Heart left ventricle (tissue), 16 donors: ENCODE measurements around the gene PHF24. TPM values are rescaled to one million over a fixed set of nuclear protein-coding genes. Genes with fewer than 3 reads are reported as not detected.

Experiments
- ATAC-seq, 4 donors: fragments of 200-7000 bp; cut with Tn5 transposase; one replicate each; pipeline ENCODE4 v1.9.1; 2020 to 2022; ENCODE audit warnings: moderate library complexity in 4 of 4, mild to moderate bottlenecking in 3 of 4, moderate number of reproducible peaks in 1 of 4
- DNase-seq, 5 donors: peaks; one replicate each; pipeline ENCODE4 v3.0.0-alpha.2; 2020
- H3K27ac ChIP-seq, 12 donors: fragments of 200-600 bp; sonication (generic) in 4 of 12; one replicate each; pipeline versions ENCODE4 v1.5.0 to v1.8.0; 2016 to 2022; ENCODE audit warnings: mild to moderate bottlenecking in 2 of 12
- H3K27me3 ChIP-seq, 9 donors: fragments of 200-600 bp; sonication (generic) in 2 of 9; one replicate each; pipeline versions ENCODE4 v1.5.1 to v1.8.0; 2016 to 2022; ENCODE audit warnings: mild to moderate bottlenecking in 3 of 9
- H3K36me3 ChIP-seq, 9 donors: fragments of 200-600 bp; sonication (generic) in 2 of 9; one replicate each; pipeline versions ENCODE4 v1.5.0 to v1.8.0; 2018 to 2022; ENCODE audit warnings: mild to moderate bottlenecking in 2 of 9
- H3K4me1 ChIP-seq, 12 donors: fragments of 200-600 bp; sonication (generic) in 4 of 12; one replicate each; pipeline versions ENCODE4 v1.5.0 to v1.8.0; 2016 to 2022; ENCODE audit warnings: mild to moderate bottlenecking in 3 of 12
- H3K4me3 ChIP-seq, 12 donors: fragments of 200-600 bp; sonication (generic) in 4 of 12; one replicate each; pipeline versions ENCODE4 v1.5.0 to v1.8.0; 2017 to 2022; ENCODE audit warnings: mild to moderate bottlenecking in 9 of 12, moderate library complexity in 4 of 12
- H3K9me3 ChIP-seq, 12 donors: fragments of 200-600 bp; sonication (generic) in 4 of 12; one replicate each; pipeline versions ENCODE4 v1.5.0 to v1.8.0; 2016 to 2022; ENCODE audit warnings: mild to moderate bottlenecking in 1 of 12
- POLR2A ChIP-seq, 2 donors: fragments of 450-650 bp; IDR thresholded peaks; one replicate each; pipeline ENCODE4 v1.6.1; 2017; ENCODE audit warnings: antibody characterized with exemption in 2 of 2, mild to moderate bottlenecking in 2 of 2, moderate library complexity in 2 of 2
- WGBS, 4 donors: extraction: QIAGEN DNeasy Blood & Tissue Kit in 2 of 4; methylation state at CpG; one replicate each; pipeline versions ENCODE4 v1.1.5 to v1.1.7; 2013 to 2018; 5-methylcytosine and 5-hydroxymethylcytosine counted together
- intact Hi-C, 10 donors: fragments of 100-400 bp; cut with DNase I; formaldehyde crosslinking; loops; one replicate each; pipeline versions ENCODE4 v1.11.1 to v1.14.2; 2022
- long read RNA-seq, 3 donors: library from polyadenylated mRNA; unstranded; transcript quantifications; one replicate each; pipeline ENCODE4 v2.0.0, GENCODE V29; 2020 to 2021
- polyA plus RNA-seq, 2 donors: library from polyadenylated mRNA; stranded (reverse); fragments of 200-250 nt; gene quantifications; one replicate each; pipeline ENCODE4 v1.2.3, GENCODE V29; 2013
- total RNA-seq, 9 donors: library from RNA; depleted of rRNA in 2 of 9; stranded (reverse); fragments of >200 nt in 2 of 9; fragmentation: NEBNext Ultra II Directional in 3 of 9; extraction: Animal tissue kit (Norgen Biotek cat#: 25700) in 3 of 9; gene quantifications; one replicate each; pipeline versions ENCODE4 v1.1.0 to v1.2.4, GENCODE V29; 2016 to 2023
- TF ChIP-seq, protein P1 (sequence below), 12 donors: fragments of 200-600 bp; sonication (generic) in 4 of 12; IDR thresholded peaks; one replicate each; pipeline versions ENCODE4 v1.5.0 to v1.8.0; 2018 to 2022; ENCODE audit warnings: antibody characterized with exemption in 12 of 12, mild to moderate bottlenecking in 5 of 12
- donor health status: ischemic (EF 13 %, LVEDD 7.1; RV severe dilation, severe dysfunction).
- donor health status: healthy with polysubstance abuse.
- donor health status: DM: no; HTN: yes; CAD: no.
- donor health status: DM: no; HTN: no; CAD: no.
- donor health status: ischemic (EF 25% LVEDD 6.9; RV normal size, moderate dysfunction).
- donor health status: ischemic (EF 25% LVEDD 5.7; RV mildly dilated, moderate dysfunction).
- donor health status: healthy.
- donor health status: DM: yes; HTN: yes; CAD: no.
- donor health status: ischemic (EF 35%, LVEDD 5.7; RV mildly dilated, moderate dysfunction).
- donor health status: nonischemic (EF 11% LVEDD 7.7; RV severe dilation, severe dysfunction).
- donor health status: DM: yes; HTN: yes; CAD: no.
- donor health status: PGD.
- donor health status: ischemic (EF 29% LVEDD 5.4; RV normal size, mild dysfunction).
- donor health status: nonischemic (EF 23%, LVEDD 6.1; RV moderate dilation, normal function).

Gene PHF24
- total RNA-seq, result 1 to 10 TPM in 1 of 9 donors, under 1 TPM in 7, not detected in 1; 0.07 to 2.2 (median 0.35) TPM
- under 1 TPM; 0.06 to 0.11 TPM for polyA plus RNA-seq
- long read RNA-seq, donor 1, result 0 reads
- long read RNA-seq, donor 2, result 0 reads
- long read RNA-seq, donor 3, result 0 reads

DNA sequence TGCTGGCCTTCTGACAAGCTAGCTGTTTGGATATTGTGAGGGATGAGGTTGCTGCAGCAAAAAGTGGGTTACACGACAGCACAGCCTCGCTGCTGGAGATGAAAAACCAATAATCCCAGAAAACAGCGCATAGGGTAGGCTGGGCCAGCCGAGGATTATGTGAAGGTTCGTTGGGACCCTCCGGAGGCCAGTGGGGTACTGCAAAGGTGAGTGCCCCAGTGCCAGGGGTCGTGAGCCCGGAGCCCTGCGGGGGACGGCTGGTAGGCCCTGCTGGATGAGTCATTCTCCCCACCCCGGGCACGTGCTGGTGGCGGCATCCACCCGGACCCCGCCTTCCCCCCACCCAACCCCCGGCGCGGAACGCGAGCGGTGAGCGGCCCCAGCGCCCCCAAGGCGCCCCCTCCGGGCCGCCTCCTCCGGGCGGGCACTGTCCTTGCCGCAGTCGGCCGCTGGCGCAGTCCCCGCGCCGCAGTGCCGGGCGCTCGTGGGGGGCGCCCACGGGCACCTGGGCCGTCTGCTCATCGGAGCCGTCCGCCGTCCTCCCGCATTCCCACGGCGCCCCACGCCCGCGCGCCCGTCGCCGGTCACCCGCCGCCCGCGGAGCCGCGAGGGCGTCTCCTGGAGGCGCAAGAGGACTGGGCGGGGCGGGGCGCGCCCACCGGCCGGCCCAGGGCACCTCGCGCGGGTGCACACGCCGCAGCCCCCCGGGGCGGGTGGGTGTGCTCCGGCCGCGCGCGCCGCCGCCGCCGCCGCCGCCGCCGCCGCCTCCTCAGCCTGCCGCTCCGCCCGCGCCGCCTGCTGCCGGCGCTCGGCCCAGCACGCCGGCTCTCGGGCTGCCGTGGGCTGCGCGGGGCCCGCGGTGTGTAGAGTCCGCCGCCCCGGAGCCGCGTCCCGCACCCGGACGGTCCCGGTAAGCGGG lies at the start of gene PHF24:
Gene PHF24, plus strand, starts transcription at position 794 of the 919 bp plus-strand sequence. CDS start 13,014 bp downstream, outside the sequence.
- Histone ChIP-seq H3K4me3 (peak within 1 kb of the TSS; percentile 14 to 73 (median 46)), H3K27me3 (peaks cover 0 to 56% (median 18%) of the 10 kb centered on the region in 9 donors), H3K4me1 (peaks cover 0 to 14% (median 4%) of the 10 kb centered on the region in 12 donors), H3K36me3 (no peaks in the 10 kb centered on the region), H3K9me3 (no peaks in the 10 kb centered on the region), H3K27ac (no peak within 1 kb of the TSS)
- TF ChIP-seq POLR2A (IDR thresholded peaks at IDR 0.05), result no peak
- TF ChIP-seq, protein P1, sequence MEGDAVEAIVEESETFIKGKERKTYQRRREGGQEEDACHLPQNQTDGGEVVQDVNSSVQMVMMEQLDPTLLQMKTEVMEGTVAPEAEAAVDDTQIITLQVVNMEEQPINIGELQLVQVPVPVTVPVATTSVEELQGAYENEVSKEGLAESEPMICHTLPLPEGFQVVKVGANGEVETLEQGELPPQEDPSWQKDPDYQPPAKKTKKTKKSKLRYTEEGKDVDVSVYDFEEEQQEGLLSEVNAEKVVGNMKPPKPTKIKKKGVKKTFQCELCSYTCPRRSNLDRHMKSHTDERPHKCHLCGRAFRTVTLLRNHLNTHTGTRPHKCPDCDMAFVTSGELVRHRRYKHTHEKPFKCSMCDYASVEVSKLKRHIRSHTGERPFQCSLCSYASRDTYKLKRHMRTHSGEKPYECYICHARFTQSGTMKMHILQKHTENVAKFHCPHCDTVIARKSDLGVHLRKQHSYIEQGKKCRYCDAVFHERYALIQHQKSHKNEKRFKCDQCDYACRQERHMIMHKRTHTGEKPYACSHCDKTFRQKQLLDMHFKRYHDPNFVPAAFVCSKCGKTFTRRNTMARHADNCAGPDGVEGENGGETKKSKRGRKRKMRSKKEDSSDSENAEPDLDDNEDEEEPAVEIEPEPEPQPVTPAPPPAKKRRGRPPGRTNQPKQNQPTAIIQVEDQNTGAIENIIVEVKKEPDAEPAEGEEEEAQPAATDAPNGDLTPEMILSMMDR (IDR thresholded peaks at IDR 0.05), result peak in 2 of 12 donors; percentile 18 to 23
- DNase-seq, result no peak
- intact Hi-C loops, result no loop called here
- WGBS, 4 donors, result 1 to 10% (median 4%) methylated on average over 9 to 116 of the region's 116 CpGs
- ATAC-seq, result peak in 2 of 4 donors; percentile 61 to 75

DNA sequence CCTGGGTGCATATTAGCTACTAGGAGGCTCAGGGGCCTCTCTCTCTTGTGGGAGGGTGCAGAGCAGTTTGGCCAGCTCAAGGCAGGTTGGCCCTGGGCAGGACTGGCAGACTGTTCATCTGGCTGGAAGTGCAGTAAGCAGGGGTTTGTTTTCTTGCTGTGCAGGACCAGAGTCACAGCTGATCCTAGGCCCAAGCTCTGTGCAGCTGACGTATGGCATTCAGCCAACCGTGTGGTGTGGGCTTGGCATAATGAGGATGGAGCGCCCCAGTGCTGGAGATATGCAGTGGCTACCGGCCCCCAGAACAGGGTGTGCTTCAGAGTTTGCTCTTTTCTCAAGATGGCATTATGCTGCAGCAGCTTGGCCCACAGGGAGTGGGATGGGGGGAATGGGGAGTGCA lies 31.0 kb upstream of the PHF24 start:
- Histone ChIP-seq H3K9me3 (peaks cover 0 to 21% (median 9%) of the 10 kb centered on the region in 12 donors), H3K36me3 (no peaks in the 10 kb centered on the region), H3K27ac (no peak overlapping the region), H3K4me3 (no peak overlapping the region), H3K4me1 (no peaks in the 10 kb centered on the region), H3K27me3 (peaks cover 0 to 5% (median 0%) of the 10 kb centered on the region in 9 donors)
- 46 to 61% (median 60%) methylated on average over 1 to 4 of the region's 4 CpGs for WGBS, 4 donors
- TF ChIP-seq, protein P1 (IDR thresholded peaks at IDR 0.05), result no peak
- TF ChIP-seq POLR2A (IDR thresholded peaks at IDR 0.05), result no peak
- peak in 2 of 4 donors; percentile 20 to 28 for ATAC-seq
- intact Hi-C loops, result no loop called here
- DNase-seq, result no peak

DNA sequence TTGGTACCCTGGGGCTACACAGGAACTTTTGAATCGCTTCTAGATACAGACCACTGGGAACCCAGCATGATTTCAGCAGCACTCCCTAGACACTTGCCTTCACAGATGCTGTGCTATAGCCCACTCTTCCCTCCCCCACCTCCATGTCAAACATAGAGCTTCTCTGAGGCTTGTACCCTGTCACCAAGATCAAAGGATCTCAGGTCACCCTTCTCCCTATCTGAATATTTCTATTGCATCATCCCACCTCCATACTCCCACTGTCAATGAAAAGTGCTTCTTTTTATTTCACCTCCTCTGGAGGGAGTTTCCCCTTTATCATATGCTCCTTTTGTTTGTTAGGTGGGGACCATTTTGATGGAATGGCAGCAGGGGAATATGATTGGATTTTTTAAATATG lies 29.2 kb upstream of the PHF24 start:
- intact Hi-C loops, result no loop called here

More for the DNA sequence above, 29.2 kb upstream of the PHF24 start:
- ATAC-seq (no peak), DNase-seq (no peak)
- Histone ChIP-seq H3K27ac (no peak overlapping the region), H3K27me3 (peaks cover 0 to 5% (median 0%) of the 10 kb centered on the region in 9 donors), H3K36me3 (no peaks in the 10 kb centered on the region), H3K4me3 (no peak overlapping the region), H3K9me3 (peaks cover 0 to 21% (median 9%) of the 10 kb centered on the region in 12 donors), H3K4me1 (no peaks in the 10 kb centered on the region)
- 80 to 88% (median 85%) methylated on average over 1 of the region's 1 CpG for WGBS, 4 donors
- TF ChIP-seq, protein P1 (IDR thresholded peaks at IDR 0.05), result no peak
- TF ChIP-seq POLR2A (IDR thresholded peaks at IDR 0.05), result no peak
